Measurements from ENCODE around the gene ARHGEF2.
"Not testable (repeated sequence)": the region's sequence is repeated elsewhere in the genome, so short reads cannot be mapped to it uniquely, and the experiment has no call there.

Gene ARHGEF2

GRCh38 chr1:155931332-155932038 is 46.9 kb downstream of the ARHGEF2 start:
- no peak overlapping the region for H3K4me3 ChIP-seq (ENCODE audit: low read depth, low read length)
- DNase-seq (ENCODE audit: low read depth): no peak
- TF ChIP-seq CTCF (IDR thresholded peaks at IDR 0.05; ENCODE audit: control insufficient read depth, extremely low read depth, insufficient read depth): no peak

- not testable (repeated sequence) for DNase-seq (ENCODE audit: low read depth); H3K4me3 ChIP-seq (ENCODE audit: low read depth, low read length)
These were observed 47.6 kb downstream of the ARHGEF2 start for GRCh38 chr1:155930725-155931124.

- no peak overlapping the region for H3K4me3 ChIP-seq (ENCODE audit: low read depth, low read length)
- no peak for DNase-seq (ENCODE audit: low read depth)
- TF ChIP-seq CTCF (IDR thresholded peaks at IDR 0.05; ENCODE audit: control insufficient read depth, extremely low read depth, insufficient read depth): no peak
These were observed 49.3 kb downstream of the ARHGEF2 start for GRCh38 chr1:155929057-155929456.

- no peak for DNase-seq (ENCODE audit: low read depth)
- TF ChIP-seq CTCF (IDR thresholded peaks at IDR 0.05; ENCODE audit: control insufficient read depth, extremely low read depth, insufficient read depth): no peak
- no peak overlapping the region for H3K4me3 ChIP-seq (ENCODE audit: low read depth, low read length)
These were observed 52.8 kb downstream of the ARHGEF2 start for GRCh38 chr1:155925506-155925905.

GRCh38 chr1:155920717-155921116 is 57.6 kb downstream of the ARHGEF2 start:
- H3K4me3 ChIP-seq (ENCODE audit: low read depth, low read length): no peak overlapping the region
- DNase-seq (ENCODE audit: low read depth): no peak
- TF ChIP-seq CTCF (IDR thresholded peaks at IDR 0.05; ENCODE audit: control insufficient read depth, extremely low read depth, insufficient read depth): no peak

- no peak for DNase-seq (ENCODE audit: low read depth)
- H3K4me3 ChIP-seq (ENCODE audit: low read depth, low read length): no peak overlapping the region
- no peak for TF ChIP-seq CTCF (IDR thresholded peaks at IDR 0.05; ENCODE audit: control insufficient read depth, extremely low read depth, insufficient read depth)
These were observed 58.5 kb downstream of the ARHGEF2 start for GRCh38 chr1:155919801-155920200.

GRCh38 chr1:155918660-155919059 is 59.7 kb downstream of the ARHGEF2 start:
- no peak overlapping the region for H3K4me3 ChIP-seq (ENCODE audit: low read depth, low read length)
- TF ChIP-seq CTCF (IDR thresholded peaks at IDR 0.05; ENCODE audit: control insufficient read depth, extremely low read depth, insufficient read depth): no peak
- no peak for DNase-seq (ENCODE audit: low read depth)

Measured in LNCaP clone FGC (cell line).